GM21619 (cell line): ENCODE measurements around the gene MLLT1.

ENCODE experiments used
- ATAC-seq: cut with Tn5 transposase; IDR thresholded peaks from one replicate; pipeline ENCODE4 v1.9.1; 2021; ENCODE audit not compliant: unreplicated experiment

Gene MLLT1

GRCh38 chr19:6275170-6275744 is 4.5 kb downstream of the MLLT1 start:
- no peak for ATAC-seq

DNA sequence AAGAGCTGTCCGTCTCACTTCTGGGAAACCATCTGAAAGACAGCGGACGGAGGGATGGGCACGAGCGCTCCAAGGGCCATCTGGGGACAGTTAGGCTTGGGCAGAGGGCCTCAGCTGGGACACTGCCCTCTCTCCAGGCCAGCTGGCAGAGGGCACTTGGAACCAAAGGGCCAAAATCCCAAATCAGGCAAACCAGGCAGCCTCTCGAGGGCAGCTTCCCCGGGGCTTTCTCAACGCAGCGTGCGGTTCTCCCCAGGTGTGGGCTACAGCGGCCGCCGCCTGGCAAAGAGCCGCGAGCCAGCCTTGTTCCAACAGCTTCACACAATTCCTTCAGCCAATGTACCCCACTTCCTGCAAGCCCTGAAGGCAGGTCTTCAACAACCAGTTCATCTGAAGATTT is 5.0 kb downstream of the MLLT1 start:
- ATAC-seq: no peak

DNA sequence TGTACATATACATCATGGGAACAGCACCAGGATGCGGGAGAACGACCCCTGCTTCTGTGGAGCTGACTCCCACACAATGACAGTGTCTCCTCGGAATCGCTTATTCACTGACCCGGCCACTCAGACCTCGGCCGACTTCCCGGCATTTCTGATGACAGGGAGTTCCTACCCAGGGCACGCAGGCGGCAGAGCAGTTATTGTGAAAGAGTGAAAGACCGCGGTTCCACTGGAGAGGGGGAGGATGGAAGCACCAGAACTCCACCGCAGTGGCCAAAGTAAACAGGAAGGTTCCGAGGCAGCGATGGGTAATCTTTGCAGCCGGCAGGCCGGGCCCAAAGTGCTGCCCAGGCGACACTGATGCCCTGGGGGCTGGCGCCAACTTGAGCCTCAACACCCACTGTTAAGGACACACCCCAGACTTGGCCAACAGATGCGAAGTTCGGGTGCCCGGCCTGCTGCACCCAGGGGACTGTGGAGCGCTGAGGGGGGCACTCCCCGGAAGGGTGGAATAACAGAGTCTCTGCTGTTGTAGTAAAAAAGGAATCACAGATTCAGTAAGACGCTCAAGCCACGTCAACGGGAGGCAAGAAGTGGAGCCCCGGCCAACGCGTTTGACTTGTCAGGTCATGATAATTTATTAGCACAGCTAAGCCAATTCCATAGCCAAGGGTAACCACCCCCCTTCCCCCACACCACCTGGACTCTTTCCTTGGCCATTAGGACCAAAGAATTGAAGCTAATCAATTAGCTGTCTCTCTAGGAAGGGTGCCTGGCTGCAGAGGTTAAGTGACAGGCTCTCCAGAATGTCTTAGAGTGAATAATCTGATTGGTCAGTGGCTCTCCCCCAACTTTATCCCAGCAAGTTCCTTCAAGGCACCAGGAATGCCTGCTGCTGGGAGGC is 5.8 kb downstream of the MLLT1 start:
- no peak for ATAC-seq

GRCh38 chr19:6272913-6273600 is 6.7 kb downstream of the MLLT1 start:
- no peak for ATAC-seq

- no peak for ATAC-seq
Observed at GRCh38 chr19:6272411-6272791, 7.4 kb downstream of the MLLT1 start.

DNA sequence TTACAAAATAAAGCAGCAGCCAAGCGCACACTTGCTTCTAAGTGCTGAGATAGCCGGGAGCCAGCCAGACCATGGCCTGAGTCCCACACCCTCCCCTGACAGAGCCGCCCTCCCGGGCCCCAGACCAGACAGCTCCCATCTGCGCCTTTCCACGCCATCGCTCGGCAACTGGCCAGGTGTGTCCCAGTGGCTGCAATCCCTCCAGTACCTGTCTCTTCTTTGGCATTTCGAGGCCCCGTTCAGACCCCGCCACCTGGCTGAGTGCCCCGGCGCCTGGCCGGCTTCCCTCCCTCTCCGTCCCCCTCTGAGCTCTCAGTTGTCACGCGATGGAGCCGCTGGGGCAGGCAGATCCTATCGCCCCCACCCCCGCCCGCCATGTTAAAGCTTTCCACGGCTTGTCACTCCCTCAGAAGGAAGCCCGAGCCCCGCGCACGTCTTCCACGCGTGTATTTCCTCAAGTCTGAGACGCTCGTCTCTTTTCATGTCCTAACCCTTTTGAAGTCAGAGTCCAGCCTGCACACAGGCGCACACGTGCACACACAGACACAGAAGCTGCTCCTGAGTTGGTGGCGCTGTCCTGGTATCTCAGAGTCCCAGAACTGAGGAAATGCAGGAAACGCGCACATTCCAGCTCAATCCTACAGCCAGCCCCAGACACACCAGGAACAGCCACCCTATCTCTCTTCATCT is 7.9 kb downstream of the MLLT1 start:
- no peak for ATAC-seq

- ATAC-seq: no peak
Observed at GRCh38 chr19:6271251-6271650, 8.5 kb downstream of the MLLT1 start.

- ATAC-seq: no peak
Observed at GRCh38 chr19:6270822-6271221, 9.0 kb downstream of the MLLT1 start.

DNA sequence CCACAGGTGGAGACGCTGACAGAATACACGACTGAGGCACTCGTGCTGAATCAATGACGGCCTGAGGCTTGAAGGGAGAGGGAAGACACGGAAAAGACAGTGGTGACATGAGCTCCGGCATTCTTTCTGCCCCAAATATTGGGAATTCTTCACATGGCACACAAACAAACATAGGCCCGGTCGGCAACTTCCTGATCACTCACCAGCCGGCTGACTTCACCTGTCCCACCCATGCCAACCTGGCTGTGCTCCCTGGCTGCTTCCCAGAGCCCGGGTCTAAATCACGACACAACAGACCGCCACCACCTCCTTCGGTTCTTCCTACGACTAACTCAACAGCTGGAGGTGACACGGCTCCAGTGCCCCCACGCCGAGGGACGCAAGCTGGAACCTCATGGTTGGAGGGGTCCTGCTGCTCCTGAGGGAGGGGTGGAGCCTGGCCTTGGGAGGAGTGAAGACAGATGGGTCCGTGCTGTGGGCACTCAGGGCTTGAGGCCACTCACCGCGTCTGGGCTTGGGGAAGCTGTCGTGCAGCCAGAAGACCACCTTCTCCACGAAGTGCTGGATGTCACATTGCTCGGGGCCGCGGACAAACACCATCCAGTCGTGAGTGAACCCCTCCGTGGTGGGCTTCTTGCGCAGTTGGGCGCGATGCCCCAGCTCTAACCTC is 9.6 kb downstream of the MLLT1 start:
- ATAC-seq: no peak

DNA sequence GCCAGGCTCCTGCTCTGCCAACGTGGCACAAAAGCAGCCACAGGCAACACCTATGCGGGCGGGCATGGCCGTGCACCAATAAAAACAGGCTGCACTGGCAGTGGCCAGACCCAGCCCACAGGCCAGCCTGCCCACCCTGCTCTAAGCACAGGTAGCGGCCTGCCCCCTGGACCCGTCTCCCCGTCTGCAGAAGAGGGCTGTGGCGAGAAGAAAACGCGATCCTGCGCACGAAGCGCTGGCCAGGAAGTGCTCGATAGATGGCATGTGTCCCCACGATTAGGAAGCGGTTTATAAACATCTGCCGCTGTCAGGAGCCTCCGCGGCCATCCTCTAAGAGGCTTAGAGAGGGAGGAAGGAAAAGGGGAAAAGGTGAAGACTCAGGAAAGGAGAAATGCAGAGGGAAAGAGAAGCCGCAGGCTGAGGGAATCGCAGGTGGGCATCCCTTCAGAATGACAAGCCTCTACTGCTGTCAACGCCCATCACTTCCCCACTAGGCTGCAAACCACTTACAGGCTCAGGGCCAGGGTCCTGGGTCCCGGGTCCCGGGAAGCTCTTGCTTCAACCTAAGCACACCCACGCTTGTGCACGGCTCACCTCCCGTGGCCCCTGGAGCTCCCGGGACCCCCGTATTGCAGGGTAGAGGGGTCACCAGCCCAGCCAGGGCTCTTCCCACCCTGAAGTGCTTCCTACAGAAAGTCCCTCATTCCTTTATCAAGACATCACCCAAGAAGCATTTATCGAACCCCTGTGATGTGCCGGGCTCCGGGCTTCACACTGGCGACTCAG is 10.5 kb downstream of the MLLT1 start:
- ATAC-seq: no peak

DNA sequence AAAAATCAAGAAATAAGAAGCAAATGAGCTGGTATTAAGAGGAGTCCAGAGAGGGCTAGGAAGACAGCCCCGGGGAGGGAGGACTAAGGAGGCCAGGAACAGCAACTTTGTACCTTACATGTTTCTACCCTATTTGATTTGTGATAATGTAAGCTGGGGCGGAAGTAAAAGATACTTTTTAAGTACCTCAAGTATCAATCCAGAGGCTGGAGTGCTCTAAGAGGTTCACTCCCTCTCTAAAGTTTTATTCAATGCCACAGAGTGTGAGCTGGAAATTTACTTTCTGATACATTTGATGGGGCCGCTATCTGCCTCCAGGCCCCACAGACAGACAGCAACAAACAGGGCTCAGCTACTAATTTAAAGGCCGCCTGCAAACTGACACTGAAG is 11.4 kb downstream of the MLLT1 start:
- no peak for ATAC-seq

DNA sequence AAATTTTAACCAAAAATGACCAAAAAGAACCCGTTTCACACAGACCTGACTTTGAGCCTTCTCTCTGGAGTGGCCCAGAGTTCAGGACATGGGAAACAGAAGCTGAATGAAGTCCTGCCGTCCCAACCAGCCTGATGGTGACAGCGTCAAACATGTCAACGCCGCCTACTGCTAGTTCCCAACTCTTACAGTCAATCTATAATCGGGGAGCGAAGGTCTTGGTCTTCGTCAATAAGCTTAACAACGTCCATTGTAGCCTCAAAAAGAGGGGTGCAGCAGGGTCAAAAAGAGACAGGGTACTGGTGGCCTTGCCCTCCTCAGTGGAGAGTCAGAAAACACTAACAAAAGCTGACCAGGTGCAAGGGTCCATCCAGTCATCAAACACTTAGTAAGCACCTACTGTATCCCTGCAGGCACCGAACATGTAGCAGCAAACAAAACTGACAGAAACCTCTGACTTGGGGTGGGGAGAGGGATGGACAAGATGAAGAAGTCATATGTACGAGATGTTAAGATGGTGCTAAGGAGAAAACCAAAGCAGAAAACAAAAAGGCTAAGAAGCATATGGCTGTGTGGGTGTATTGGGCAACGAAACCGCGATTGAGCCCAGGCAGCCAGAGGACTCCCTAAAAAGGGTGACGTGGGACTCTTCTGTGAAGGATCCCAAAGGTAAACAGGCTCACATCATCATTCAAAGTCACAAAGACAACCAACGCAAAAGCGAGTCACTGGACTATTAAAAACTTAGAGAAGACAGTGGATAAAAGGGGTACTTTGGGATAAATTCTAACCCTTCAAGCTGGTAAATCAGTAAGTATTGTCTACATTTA is 12.0 kb downstream of the MLLT1 start:
- ATAC-seq: no peak

DNA sequence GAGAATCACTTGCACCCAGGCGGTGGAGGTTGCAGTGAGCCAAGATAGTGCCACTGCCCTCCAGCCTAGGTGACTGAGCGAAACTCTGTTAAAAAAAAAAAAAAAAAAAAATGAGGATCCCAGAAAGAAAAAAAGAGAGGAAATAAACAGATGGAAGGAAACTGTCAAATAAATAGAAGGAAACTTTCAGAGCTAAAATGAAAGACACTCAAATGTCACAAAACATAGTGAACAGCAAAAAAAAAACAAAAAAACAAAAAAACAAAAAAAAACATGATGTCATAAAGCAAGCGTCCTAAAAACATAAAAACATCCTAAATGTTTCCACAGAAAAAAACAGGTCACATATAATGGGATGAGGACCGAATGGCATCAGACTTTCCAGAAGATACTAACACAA is 15.0 kb downstream of the MLLT1 start:
- ATAC-seq: no peak

- ATAC-seq: no peak
Observed at GRCh38 chr19:6263735-6264444, 15.9 kb downstream of the MLLT1 start.

- ATAC-seq: no peak
Observed at GRCh38 chr19:6263306-6263705, 16.5 kb downstream of the MLLT1 start.

DNA sequence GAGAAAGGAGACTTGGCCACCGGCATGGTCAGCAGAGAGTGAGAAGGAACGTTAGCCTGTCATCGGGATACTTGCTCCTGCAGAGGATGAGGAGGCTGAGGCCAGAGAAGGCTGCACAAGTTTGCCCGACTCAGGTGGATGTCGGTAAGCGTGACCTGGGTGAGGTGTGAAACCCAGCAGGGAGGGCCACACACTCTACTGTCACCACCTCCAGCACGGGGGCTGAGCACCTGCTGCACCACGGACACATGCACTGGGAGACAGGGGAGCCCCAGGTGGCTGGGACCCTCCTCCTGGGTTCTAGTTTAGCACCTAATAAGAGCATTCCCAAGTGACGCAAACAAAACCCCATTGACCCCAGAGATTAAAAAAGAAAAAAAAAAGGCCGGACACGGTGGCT is 17.3 kb downstream of the MLLT1 start:
- no peak for ATAC-seq

DNA sequence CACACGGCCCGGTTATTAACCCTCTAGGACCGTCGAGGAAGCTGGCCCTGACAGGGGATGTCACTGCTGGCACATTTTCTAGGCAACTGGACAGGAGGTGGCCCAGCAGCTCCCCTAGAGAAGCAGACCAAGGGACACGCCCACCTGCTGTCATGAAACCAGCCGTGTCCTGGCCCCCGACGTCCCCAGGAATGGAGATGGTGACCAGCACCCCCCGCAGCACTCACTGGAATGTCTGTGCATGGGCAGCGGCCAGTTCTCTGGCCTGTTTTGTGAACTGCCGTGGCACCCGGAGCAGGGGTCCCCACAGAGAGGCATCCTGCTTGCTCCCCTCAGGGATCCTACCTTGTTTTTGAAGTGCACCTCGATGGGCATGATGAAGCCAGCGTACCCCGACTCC is 17.9 kb downstream of the MLLT1 start:
- no peak for ATAC-seq

- ATAC-seq: no peak
Observed at GRCh38 chr19:6260912-6261650, 18.7 kb downstream of the MLLT1 start.
